ENCODE measurements around the gene MT1B. TPM values are rescaled to one million over a fixed set of nuclear protein-coding genes. Genes with fewer than 3 reads are reported as not detected.
"Not testable (repeated sequence)": the region's sequence is repeated elsewhere in the genome, so short reads cannot be mapped to it uniquely, and the experiment has no call there.

MT1B gene
- total RNA-seq, 2 experiments from 2014 or later, result not detected

- H3K4me3 Mint-ChIP-seq, result not testable (repeated sequence)
Measured at GRCh38 chr16:56623184-56623583, 28.5 kb upstream of the MT1B start.

GRCh38 chr16:56623637-56624036, 28.0 kb upstream of the MT1B start:
- Mint-ChIP-seq H3K27me3 (peaks cover 16% of the 10 kb centered on the region), H3K4me1 (peaks cover 28% of the 10 kb centered on the region)
- CTCF ChIA-PET, result interaction anchor here (0.8 to 1.9 kb wide), 6 partner anchors 8 to 78 kb away, joined by 3 to 6 read pairs (median 4); partner anchors contain the start of gene MT2A

More at GRCh38 chr16:56623184-56623583, 28.5 kb upstream of the MT1B start:
- H3K9me3 Mint-ChIP-seq; H3K36me3 Mint-ChIP-seq (ENCODE audit: low read depth); DNase-seq; POLR2A ChIA-PET: not testable (repeated sequence)
- CTCF ChIA-PET, result interaction anchor here (0.8 to 1.9 kb wide), 6 partner anchors 8 to 79 kb away, joined by 3 to 6 read pairs (median 4); partner anchors contain the start of gene MT2A
- Mint-ChIP-seq H3K27ac (peak overlapping the region; percentile 67), H3K4me1 (peaks cover 33% of the 10 kb centered on the region), H3K27me3 (peaks cover 19% of the 10 kb centered on the region)

GRCh38 chr16:56625140-56625942, 26.3 kb upstream of the MT1B start, which contains the start of gene MT1E:
MT1E (plus strand) TSS chr16:56625781; CDS start chr16:56625852, 71 bp downstream.
- H3K9me3 Mint-ChIP-seq, result no peaks in the 10 kb centered on the region
- peaks cover 21% of the 10 kb centered on the region for H3K27me3 Mint-ChIP-seq
- peak within 1 kb of the TSS; percentile 94 for H3K27ac Mint-ChIP-seq
- no peaks in the 10 kb centered on the region for H3K36me3 Mint-ChIP-seq (ENCODE audit: low read depth)
- peak; percentile 76 for DNase-seq
- peak within 1 kb of the TSS; percentile 90 for H3K4me3 Mint-ChIP-seq
- CTCF ChIA-PET, result interaction anchor here (0.8 to 3.3 kb wide), 6 partner anchors 11 to 79 kb away, joined by 3 to 11 read pairs (median 3); no protein-coding TSS in a partner anchor
- H3K4me1 Mint-ChIP-seq, result peaks cover 26% of the 10 kb centered on the region
- POLR2A ChIA-PET, result interaction anchor here (0.7 to 1.3 kb wide), 3 partner anchors 15 to 51 kb away, joined by 3 to 5 read pairs (median 3); partner anchors contain the start of gene MT2A

More at GRCh38 chr16:56623637-56624036, 28.0 kb upstream of the MT1B start:
- H3K4me3 Mint-ChIP-seq, result no peak overlapping the region
- no peaks in the 10 kb centered on the region for H3K9me3 Mint-ChIP-seq
- H3K27ac Mint-ChIP-seq, result peak overlapping the region; percentile 67
- no peak for DNase-seq
- POLR2A ChIA-PET, result no interaction called here
- H3K36me3 Mint-ChIP-seq (ENCODE audit: low read depth), result no peaks in the 10 kb centered on the region

GRCh38 chr16:56625943-56626654, 25.6 kb upstream of the MT1B start:
- Mint-ChIP-seq H3K27ac (peak overlapping the region; percentile 89), H3K9me3 (no peaks in the 10 kb centered on the region), H3K4me3 (peak overlapping the region; percentile 90), H3K36me3 (ENCODE audit: low read depth) (no peaks in the 10 kb centered on the region), H3K27me3 (peaks cover 28% of the 10 kb centered on the region), H3K4me1 (peaks cover 26% of the 10 kb centered on the region)
- DNase-seq, result no peak
- CTCF ChIA-PET, result interaction anchor here (0.8 to 3.3 kb wide), 4 partner anchors 14 to 78 kb away, joined by 3 to 11 read pairs (median 4); no protein-coding TSS in a partner anchor
- POLR2A ChIA-PET, result interaction anchor here (0.7 to 1.3 kb wide), 2 partner anchors 16 to 18 kb away, joined by 3 read pairs; partner anchors contain the start of gene MT2A

GRCh38 chr16:56626685-56627084, 25.0 kb upstream of the MT1B start:
- POLR2A ChIA-PET, result interaction anchor here (1.3 kb wide), 1 partner anchor 18 kb away, joined by 3 read pairs; the partner anchor contains the start of gene MT2A
- no peak for DNase-seq
- Mint-ChIP-seq H3K4me3 (peak overlapping the region; percentile 90), H3K27me3 (peaks cover 32% of the 10 kb centered on the region), H3K36me3 (ENCODE audit: low read depth) (no peaks in the 10 kb centered on the region), H3K27ac (no peak overlapping the region), H3K4me1 (peaks cover 27% of the 10 kb centered on the region), H3K9me3 (no peaks in the 10 kb centered on the region)
- CTCF ChIA-PET, result interaction anchor here (3.3 kb wide), 1 partner anchor 15 kb away, joined by 11 read pairs; no protein-coding TSS in a partner anchor

- Mint-ChIP-seq H3K4me3 (no peak overlapping the region), H3K9me3 (no peaks in the 10 kb centered on the region), H3K27ac (no peak overlapping the region), H3K36me3 (ENCODE audit: low read depth) (no peaks in the 10 kb centered on the region), H3K4me1 (peaks cover 35% of the 10 kb centered on the region), H3K27me3 (peaks cover 44% of the 10 kb centered on the region)
- ChIA-PET POLR2A (no interaction called here), CTCF (interaction anchor here (1.2 to 1.4 kb wide), 2 partner anchors 12 to 15 kb away, joined by 4 read pairs; no protein-coding TSS in a partner anchor)
- DNase-seq, result no peak
Measured at GRCh38 chr16:56628486-56629350, 23.0 kb upstream of the MT1B start.

- H3K4me3 Mint-ChIP-seq, result no peak overlapping the region
- H3K9me3 Mint-ChIP-seq, result no peaks in the 10 kb centered on the region
- H3K27me3 Mint-ChIP-seq, result peaks cover 52% of the 10 kb centered on the region
- CTCF ChIA-PET, result interaction anchor here (1.2 to 1.6 kb wide), 3 partner anchors 14 to 66 kb away, joined by 3 to 6 read pairs (median 4); no protein-coding TSS in a partner anchor
- peaks cover 32% of the 10 kb centered on the region for H3K4me1 Mint-ChIP-seq
- no peak overlapping the region for H3K27ac Mint-ChIP-seq
- no peak for DNase-seq
- no peaks in the 10 kb centered on the region for H3K36me3 Mint-ChIP-seq (ENCODE audit: low read depth)
- POLR2A ChIA-PET, result no interaction called here
Measured at GRCh38 chr16:56629531-56629930, 22.2 kb upstream of the MT1B start.

- Mint-ChIP-seq H3K27ac (no peak overlapping the region), H3K4me3 (no peak overlapping the region), H3K9me3 (no peaks in the 10 kb centered on the region), H3K4me1 (peaks cover 32% of the 10 kb centered on the region), H3K36me3 (ENCODE audit: low read depth) (peaks cover 3% of the 10 kb centered on the region), H3K27me3 (peaks cover 56% of the 10 kb centered on the region)
- ChIA-PET CTCF (interaction anchor here (0.9 to 1.6 kb wide), 4 partner anchors 9 to 65 kb away, joined by 3 to 6 read pairs (median 3); no protein-coding TSS in a partner anchor), POLR2A (interaction anchor here (0.6 kb wide), 1 partner anchor 35 kb away, joined by 5 read pairs; no protein-coding TSS in a partner anchor)
- DNase-seq, result no peak
Measured at GRCh38 chr16:56630134-56630533, 21.6 kb upstream of the MT1B start.

GRCh38 chr16:56631197-56631596, 20.5 kb upstream of the MT1B start:
- no peak for DNase-seq
- Mint-ChIP-seq H3K27me3 (peaks cover 64% of the 10 kb centered on the region), H3K4me3 (no peak overlapping the region), H3K4me1 (peaks cover 33% of the 10 kb centered on the region), H3K9me3 (no peaks in the 10 kb centered on the region), H3K27ac (no peak overlapping the region), H3K36me3 (ENCODE audit: low read depth) (peaks cover 4% of the 10 kb centered on the region)
- CTCF ChIA-PET, result interaction anchor here (1.0 to 1.6 kb wide), 2 partner anchors 12 to 15 kb away, joined by 3 to 6 read pairs; no protein-coding TSS in a partner anchor
- POLR2A ChIA-PET, result no interaction called here

- CTCF ChIA-PET, result interaction anchor here (1.0 kb wide), 1 partner anchor 14 kb away, joined by 3 read pairs; no protein-coding TSS in a partner anchor
- H3K27ac Mint-ChIP-seq, result no peak overlapping the region
- H3K4me3 Mint-ChIP-seq, result peak overlapping the region; percentile 50
- peaks cover 69% of the 10 kb centered on the region for H3K27me3 Mint-ChIP-seq
- no peaks in the 10 kb centered on the region for H3K9me3 Mint-ChIP-seq
- POLR2A ChIA-PET, result no interaction called here
- no peak for DNase-seq
- peaks cover 32% of the 10 kb centered on the region for H3K4me1 Mint-ChIP-seq
- H3K36me3 Mint-ChIP-seq (ENCODE audit: low read depth), result peaks cover 4% of the 10 kb centered on the region
Measured at GRCh38 chr16:56631832-56632155, 19.9 kb upstream of the MT1B start.

- H3K36me3 Mint-ChIP-seq (ENCODE audit: low read depth), result peaks cover 4% of the 10 kb centered on the region
- DNase-seq, result no peak
- H3K4me3 Mint-ChIP-seq, result peak within 1 kb of the TSS; percentile 50
- H3K9me3 Mint-ChIP-seq, result no peaks in the 10 kb centered on the region
- ChIA-PET CTCF (interaction anchor here (1.0 kb wide), 1 partner anchor 14 kb away, joined by 3 read pairs; no protein-coding TSS in a partner anchor), POLR2A (no interaction called here)
- no peak within 1 kb of the TSS for H3K27ac Mint-ChIP-seq
- H3K4me1 Mint-ChIP-seq, result peaks cover 30% of the 10 kb centered on the region
- H3K27me3 Mint-ChIP-seq, result peaks cover 74% of the 10 kb centered on the region
Measured at GRCh38 chr16:56632156-56632847, 19.4 kb upstream of the MT1B start, which contains the start of gene MT1M. MT1M (plus strand) TSS chr16:56632659; CDS start chr16:56632732, 73 bp downstream.
